GM21360 (cell line): Measurements from ENCODE around the gene CD36.

ENCODE experiments used
- ATAC-seq: cut with Tn5 transposase; IDR thresholded peaks from one replicate; pipeline ENCODE4 v1.9.1; 2021; ENCODE audit warnings: mild to moderate bottlenecking, moderate library complexity; ENCODE audit not compliant: unreplicated experiment

Gene CD36

GRCh38 chr7:80637911-80638765 lies at the start of gene CD36:
TSS of gene CD36 (plus strand) at chr7:80638642. CDS start at chr7:80646741, 8,099 bp downstream.
- ATAC-seq, result peak; percentile 92

GRCh38 chr7:80589631-80590030 lies 48.8 kb upstream of the CD36 start:
- no peak for ATAC-seq

DNA sequence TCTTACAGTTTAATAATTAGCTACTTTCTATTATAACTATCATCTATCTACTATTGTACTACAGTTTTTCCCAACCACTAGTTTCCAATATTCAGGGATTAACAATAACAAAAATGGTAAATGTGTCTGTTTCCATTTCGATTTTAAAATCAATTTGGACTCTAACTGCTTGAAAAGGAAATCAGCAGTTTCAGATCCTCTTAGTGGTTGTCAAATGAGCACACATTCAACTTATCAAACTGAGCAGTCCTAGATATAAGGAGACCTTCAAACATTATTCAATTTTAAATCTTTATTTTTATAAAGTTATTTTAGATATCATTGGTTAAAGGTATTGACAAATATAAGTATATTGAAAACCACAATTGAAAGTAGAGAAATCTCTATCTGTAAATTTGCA lies 46.8 kb upstream of the CD36 start:
- ATAC-seq, result peak; percentile 78

GRCh38 chr7:80593869-80594586 lies 44.4 kb upstream of the CD36 start:
- ATAC-seq, result no peak

GRCh38 chr7:80596933-80597517 lies 41.4 kb upstream of the CD36 start:
- ATAC-seq, result no peak

GRCh38 chr7:80597875-80598274 lies 40.6 kb upstream of the CD36 start:
- no peak for ATAC-seq

DNA sequence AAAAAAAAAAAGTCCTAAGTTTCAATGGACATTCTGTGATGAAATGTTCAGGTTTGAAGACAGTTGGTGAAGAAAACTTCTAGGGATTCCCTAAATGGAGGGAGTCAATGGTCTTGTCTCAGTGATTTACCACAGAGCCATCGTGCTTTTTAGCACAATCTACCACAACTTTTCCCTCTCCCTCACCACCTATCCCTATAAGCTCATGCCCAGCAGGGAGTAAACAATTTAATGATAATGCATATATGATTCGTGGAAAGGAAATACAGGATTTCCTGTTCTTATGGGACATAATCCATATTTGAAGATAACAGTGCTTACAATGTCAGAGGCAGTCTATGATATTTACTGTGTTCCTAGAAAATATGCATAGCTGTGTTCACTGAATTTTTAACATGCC lies 38.4 kb upstream of the CD36 start:
- no peak for ATAC-seq

DNA sequence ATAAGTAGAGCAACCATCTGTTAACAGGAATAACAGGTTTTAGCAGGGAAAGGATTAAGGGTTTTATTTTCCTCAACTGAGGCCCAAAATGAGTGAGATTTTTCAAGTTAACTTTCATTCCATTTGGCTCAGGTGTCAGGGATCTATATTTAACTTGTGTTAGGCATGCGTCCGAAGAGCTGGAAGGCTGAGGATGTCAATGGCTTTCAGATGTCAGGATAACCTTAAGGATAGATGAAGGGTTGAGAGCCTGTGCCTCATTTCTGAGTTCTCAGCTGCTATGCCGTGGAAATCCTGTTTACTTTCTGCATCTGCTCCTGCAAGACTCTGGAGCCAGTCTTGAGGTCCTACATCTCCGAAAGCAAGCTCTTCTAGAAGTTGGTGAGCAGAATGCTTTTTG lies 36.4 kb upstream of the CD36 start:
- no peak for ATAC-seq

GRCh38 chr7:80603940-80604339 lies 34.5 kb upstream of the CD36 start:
- ATAC-seq, result no peak

DNA sequence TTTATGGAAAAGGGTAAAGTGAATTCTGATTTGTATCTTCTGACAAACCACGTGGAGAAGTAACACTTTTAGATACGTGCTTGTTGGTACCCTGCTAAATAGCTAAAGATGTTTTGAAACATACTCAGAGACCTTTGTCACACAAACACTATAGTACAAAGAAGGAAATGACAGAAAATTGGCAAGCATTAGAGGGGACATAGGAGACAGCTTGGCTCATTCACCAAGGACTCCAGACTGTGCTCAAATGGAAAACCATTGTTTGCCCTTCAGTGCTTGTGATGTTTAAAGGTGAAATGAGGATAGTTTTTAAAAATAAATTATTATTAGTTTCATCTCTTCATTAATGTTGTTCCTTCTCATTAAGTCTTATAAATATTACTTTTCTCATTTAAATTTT lies 34.0 kb upstream of the CD36 start:
- ATAC-seq, result no peak

DNA sequence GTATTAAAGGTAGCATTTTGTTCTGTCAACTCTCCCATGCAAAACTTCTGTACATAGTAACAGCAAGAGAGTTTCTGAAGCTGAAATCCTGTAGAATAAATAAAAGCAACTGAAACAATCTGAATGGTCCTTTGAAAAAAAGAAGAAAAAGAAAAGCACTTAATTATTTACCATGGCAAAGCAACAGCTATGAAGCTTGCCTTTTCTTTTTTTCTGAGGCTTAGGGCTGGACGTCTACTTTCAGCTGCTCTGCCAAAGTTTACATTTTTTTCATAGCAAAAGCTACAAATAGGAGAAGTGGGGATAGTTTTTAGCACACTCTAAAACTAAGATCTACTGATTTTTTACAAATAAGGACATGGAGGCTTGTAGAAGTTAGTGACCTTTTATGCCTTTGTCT lies 31.3 kb upstream of the CD36 start:
- ATAC-seq, result no peak

GRCh38 chr7:80608336-80608735 lies 30.1 kb upstream of the CD36 start:
- ATAC-seq, result no peak

DNA sequence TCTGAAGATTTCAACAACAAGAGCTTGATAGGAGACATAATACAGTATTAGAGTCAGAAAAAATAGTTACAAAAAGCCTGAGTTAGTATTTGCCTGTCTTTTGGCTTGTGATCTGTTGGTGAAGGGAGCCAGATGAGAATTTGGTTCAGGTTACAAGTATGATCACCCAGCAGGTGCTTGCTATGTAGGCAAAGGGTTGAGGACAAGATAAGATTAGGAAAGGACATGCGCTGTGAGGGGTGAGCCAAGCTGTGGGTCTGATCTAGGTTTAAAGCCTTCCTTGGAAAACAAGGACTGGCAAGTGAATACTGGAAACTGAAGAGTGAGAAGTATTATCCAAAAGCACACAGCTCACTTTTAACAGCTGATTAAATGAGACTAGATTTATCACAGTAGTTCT lies 28.7 kb upstream of the CD36 start:
- ATAC-seq, result no peak

GRCh38 chr7:80611353-80611752 lies 27.1 kb upstream of the CD36 start:
- no peak for ATAC-seq

DNA sequence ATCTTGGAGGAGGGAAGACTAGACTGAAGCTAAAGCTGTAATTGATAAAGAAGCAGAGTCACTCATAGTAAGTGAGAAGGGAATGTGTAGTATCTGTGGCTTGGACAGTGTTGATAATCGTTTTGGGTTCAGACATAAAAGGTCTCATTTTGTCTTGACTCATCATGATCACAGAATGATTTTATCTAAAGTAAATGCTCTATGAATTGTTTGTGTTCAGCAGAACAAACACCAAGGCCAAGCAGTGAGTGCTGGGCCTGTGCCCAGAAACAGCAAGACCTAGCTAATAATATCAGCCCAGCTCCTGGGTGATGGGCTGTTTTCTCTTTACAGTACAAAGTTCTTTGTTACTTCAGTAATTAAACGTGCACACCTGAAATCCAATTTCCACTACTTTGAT lies 26.7 kb upstream of the CD36 start:
- ATAC-seq, result no peak

DNA sequence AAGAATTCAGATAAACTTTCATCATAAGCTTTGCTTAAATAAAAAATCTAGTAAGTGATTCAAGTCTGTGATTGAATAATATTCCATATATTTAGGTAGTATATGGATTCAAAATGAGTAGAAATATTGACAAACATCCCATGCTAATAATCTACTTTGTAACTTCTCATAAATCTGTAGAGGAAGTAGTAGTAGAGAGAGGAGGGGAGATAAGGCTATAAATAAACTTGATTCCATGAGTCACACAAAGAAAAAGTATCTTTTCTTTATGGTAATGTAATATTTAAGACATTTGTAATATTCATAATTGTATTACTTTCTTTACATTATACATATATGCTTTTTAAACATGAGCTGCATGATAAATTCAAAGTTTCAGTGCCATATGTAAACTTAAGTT lies 25.6 kb upstream of the CD36 start:
- no peak for ATAC-seq

DNA sequence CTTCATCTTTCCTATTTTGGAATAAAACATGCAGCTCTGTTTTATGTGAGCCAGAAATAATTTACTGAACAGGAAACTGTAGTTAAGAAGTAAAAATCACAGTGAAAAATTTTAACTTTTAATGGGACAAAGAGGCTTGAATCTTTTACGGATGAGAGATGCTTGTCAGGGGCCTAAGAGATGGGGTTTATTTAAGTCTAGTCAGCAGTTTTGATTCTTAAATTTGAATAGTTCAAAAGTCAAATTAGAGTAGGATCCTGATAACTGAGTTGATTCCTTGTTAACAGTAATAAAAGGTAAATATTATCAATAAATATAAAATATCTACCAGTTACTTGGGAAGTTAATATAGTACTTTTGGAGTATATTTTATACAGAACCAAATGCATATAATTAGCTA lies 24.9 kb upstream of the CD36 start:
- no peak for ATAC-seq

DNA sequence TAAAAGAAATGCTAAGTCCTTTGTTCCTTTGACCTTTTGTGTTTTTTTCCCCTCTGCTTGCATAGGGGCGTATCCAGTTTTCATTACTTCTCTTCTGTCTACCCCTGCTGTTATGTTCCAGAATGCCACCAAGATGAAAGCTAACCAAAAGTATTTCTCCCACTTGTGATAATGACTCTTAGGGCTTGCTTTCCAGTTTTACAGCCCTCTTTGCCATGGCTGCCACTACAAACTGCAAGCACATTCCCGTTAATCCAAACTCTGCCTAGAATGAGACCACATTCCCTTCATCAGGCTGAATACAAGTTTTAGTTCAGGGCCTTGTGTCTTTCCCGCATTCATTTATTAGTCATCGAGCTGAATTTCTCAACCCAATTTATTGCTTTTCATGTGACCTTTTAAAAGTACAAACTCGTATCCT lies 23.6 kb upstream of the CD36 start:
- no peak for ATAC-seq

DNA sequence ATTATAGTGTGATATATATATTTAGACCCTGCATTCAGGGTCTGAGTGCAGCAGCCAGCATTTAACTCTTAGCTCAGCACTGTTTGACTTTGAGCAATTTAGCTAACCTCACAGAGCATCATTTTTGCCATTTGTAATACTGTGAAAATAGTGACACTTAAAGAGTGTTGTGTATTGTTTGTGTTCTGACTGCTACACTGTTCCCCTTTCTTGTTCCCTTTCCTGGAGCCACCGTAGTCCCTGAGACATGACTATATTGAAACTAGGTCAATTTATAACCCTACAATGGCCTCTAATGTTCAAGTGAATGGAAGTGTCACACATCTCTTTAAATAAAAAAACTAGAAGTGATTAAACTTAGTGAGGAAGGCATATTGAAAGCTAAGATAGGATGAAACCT lies 20.3 kb upstream of the CD36 start:
- no peak for ATAC-seq

GRCh38 chr7:80619741-80620140 lies 18.7 kb upstream of the CD36 start:
- no peak for ATAC-seq

DNA sequence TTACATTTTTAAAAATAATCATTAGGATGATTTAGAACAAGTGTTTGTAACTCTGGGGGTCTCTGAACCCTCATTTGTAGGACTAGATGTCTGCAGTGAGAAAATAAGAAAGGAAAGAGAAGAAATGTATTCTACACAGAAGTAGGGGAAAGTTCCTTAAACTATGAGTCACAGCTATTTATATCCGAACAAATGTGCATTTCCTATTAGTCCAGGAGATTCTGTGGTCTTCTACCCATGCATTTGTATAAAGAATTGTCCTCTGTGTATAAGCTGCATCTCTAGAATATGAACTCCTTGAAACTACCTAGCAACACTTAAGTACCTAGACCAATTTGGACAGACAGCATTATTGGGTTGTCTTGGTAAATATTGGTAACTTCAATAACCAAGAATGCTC lies 15.9 kb upstream of the CD36 start:
- no peak for ATAC-seq
